NCI-H1930 (cell line): Measurements from ENCODE around the gene ALLC.

Source experiments
- DNase-seq, 2 experiments: peaks; one replicate each; lab custom pipeline; 2025; lab: John Stamatoyannopoulos, UW

The ALLC gene

GRCh38 chr2:3679180-3679579 lies 21.2 kb downstream of the ALLC start:
- no peak for DNase-seq

- no peak for DNase-seq
These were observed 21.8 kb downstream of the ALLC start for GRCh38 chr2:3679616-3680393.

GRCh38 chr2:3680548-3681345 lies 22.7 kb downstream of the ALLC start:
- no peak for DNase-seq

- DNase-seq: no peak
These were observed 23.6 kb downstream of the ALLC start for GRCh38 chr2:3681625-3682024.

GRCh38 chr2:3682811-3683210 lies 24.8 kb downstream of the ALLC start:
- no peak for DNase-seq

- DNase-seq: no peak
These were observed 25.9 kb downstream of the ALLC start for GRCh38 chr2:3683748-3684454.

- no peak for DNase-seq
These were observed 32.2 kb downstream of the ALLC start for GRCh38 chr2:3689998-3690748.

GRCh38 chr2:3692375-3692774 lies 34.4 kb downstream of the ALLC start:
- no peak for DNase-seq

GRCh38 chr2:3696545-3696944 lies 38.5 kb downstream of the ALLC start:
- no peak for DNase-seq

- DNase-seq: no peak
These were observed 43.1 kb downstream of the ALLC start for GRCh38 chr2:3701071-3701470.

GRCh38 chr2:3703236-3703756 lies 45.3 kb downstream of the ALLC start, which contains the start of gene DCDC2C:
Gene DCDC2C (plus strand): TSS chr2:3703575. CDS start chr2:3703752, 177 bp downstream.
- DNase-seq: no peak

GRCh38 chr2:3703757-3704355 lies 45.9 kb downstream of the ALLC start:
- no peak for DNase-seq

GRCh38 chr2:3704692-3705091 lies 46.7 kb downstream of the ALLC start:
- DNase-seq: no peak

- DNase-seq: no peak
These were observed 47.8 kb downstream of the ALLC start for GRCh38 chr2:3705782-3706181.

GRCh38 chr2:3706892-3707291 lies 48.9 kb downstream of the ALLC start:
- no peak for DNase-seq

- no peak for DNase-seq
These were observed 50.6 kb downstream of the ALLC start for GRCh38 chr2:3708576-3708975.

GRCh38 chr2:3709225-3709624 lies 51.2 kb downstream of the ALLC start:
- DNase-seq: no peak

GRCh38 chr2:3712424-3712823 lies 54.4 kb downstream of the ALLC start:
- no peak for DNase-seq

GRCh38 chr2:3712831-3713503 lies 55.0 kb downstream of the ALLC start:
- DNase-seq: no peak

GRCh38 chr2:3718679-3719078 lies 60.7 kb downstream of the ALLC start:
- DNase-seq: no peak

- no peak for DNase-seq
These were observed 67.0 kb downstream of the ALLC start for GRCh38 chr2:3725002-3725401.
